ENCODE data around the gene TSC22D1.

Gene TSC22D1

DNA sequence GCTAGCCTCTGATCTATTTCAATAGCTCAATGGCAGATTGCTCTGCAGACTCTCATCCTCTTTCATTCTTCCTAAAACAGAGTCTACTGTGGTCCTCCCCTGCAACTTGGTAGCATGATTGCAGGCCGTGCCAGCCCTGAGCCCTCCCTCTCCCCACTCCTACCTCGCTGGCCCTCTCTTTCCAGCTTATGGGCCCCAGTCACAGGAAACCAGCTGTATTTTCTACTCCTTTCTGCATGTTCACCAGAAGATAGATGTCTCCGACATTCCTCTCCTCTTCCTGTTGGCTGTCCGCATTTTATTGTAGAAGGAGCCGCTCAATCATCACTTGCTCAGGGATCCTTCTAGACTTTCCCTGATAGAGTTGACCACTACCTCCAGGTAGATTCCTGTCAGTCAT is 152.3 kb downstream of the TSC22D1 start:
- TF ChIP-seq, protein P1, sequence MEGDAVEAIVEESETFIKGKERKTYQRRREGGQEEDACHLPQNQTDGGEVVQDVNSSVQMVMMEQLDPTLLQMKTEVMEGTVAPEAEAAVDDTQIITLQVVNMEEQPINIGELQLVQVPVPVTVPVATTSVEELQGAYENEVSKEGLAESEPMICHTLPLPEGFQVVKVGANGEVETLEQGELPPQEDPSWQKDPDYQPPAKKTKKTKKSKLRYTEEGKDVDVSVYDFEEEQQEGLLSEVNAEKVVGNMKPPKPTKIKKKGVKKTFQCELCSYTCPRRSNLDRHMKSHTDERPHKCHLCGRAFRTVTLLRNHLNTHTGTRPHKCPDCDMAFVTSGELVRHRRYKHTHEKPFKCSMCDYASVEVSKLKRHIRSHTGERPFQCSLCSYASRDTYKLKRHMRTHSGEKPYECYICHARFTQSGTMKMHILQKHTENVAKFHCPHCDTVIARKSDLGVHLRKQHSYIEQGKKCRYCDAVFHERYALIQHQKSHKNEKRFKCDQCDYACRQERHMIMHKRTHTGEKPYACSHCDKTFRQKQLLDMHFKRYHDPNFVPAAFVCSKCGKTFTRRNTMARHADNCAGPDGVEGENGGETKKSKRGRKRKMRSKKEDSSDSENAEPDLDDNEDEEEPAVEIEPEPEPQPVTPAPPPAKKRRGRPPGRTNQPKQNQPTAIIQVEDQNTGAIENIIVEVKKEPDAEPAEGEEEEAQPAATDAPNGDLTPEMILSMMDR (IDR thresholded peaks at IDR 0.05; ENCODE audit: low read depth, low read length): no peak
- H3K4me3 ChIP-seq (ENCODE audit: low read depth, low read length): no peak overlapping the region
- no peak for DNase-seq (ENCODE audit: low read depth, low spot score)
- in situ Hi-C loops (cut with HindIII; ENCODE audit: low sequenced_read_pairs): no loop called here

DNA sequence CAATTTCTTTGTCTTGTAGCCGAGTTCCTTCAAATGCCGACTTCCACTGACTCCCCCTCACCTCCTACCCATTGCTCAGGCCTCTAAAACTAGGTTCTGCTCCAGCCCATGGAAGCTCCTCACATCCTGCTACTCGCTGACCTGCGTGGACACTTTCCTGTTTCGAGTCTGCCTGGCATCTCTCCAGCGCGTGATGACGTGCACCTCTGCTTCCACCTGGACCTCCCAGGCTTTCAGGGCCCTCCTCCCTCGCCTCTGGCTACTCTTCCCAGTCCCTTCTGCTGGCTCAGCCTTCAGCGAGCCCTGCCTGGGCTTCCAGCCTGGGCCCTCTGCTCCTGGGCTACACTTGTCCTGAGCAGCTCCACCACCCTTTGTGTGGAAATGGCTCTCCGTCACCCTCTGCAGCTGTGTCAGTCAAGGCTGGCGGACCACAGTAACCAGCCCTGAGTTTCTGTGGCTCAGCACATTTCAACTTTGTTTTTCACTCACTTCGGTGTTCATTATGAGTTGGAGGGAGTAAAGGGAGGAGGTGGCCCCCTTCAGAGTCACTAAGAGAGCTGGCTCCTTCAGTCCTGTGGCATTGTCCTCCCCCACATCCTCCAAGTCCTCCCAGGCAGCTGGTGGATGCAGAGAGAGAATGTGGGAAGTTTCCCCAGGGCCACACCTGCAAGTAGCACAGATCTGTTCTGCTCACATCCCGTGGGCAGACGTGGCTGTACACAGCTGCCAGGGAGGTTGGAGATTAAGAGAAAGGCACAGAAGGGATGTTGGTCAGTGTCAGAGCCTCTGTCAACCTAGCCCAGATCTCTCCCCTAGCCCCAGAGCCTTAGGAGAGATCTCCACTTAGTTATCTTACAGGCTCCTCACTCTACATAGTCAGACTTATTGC is 153.1 kb downstream of the TSC22D1 start:
- H3K4me3 ChIP-seq (ENCODE audit: low read depth, low read length): no peak overlapping the region
- no peak for DNase-seq (ENCODE audit: low read depth, low spot score)
- in situ Hi-C loops (cut with HindIII; ENCODE audit: low sequenced_read_pairs): no loop called here
- TF ChIP-seq, protein P1 (IDR thresholded peaks at IDR 0.05; ENCODE audit: low read depth, low read length): no peak

DNA sequence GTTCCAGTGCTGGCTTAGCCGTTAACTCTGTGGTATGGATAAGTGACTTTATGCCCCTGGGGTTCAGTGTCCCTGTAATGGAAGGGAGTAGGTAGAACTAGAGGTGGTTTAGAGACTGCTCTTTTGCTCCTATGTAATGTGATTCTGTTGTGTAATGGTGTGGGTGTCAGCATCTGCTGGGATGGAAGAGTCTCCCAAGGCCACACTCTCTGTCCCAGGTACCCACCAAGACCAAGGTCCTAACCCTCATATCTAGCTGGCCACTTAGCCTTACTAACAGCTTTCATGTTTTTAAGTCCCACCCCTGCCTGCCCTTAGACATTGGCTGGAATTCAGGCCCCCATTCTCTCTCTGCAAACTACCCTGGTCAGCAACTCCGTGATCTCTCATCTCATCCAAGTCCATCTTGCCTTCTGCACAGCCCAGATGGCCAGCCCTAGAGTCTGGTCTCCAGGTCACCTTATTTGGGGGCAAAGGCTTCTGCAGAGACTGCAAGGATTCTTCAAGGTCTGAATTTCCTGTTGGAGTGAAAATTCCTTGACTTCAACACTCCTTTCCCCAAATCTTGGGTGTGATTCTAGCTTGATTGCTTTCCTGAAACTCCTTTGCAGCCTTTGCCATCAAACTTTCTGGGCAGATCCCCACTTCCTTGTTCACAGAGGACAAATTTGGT is 154.1 kb downstream of the TSC22D1 start:
- in situ Hi-C loops (cut with HindIII; ENCODE audit: low sequenced_read_pairs): no loop called here
- TF ChIP-seq, protein P1 (IDR thresholded peaks at IDR 0.05; ENCODE audit: low read depth, low read length): no peak
- DNase-seq (ENCODE audit: low read depth, low spot score): no peak
- no peak overlapping the region for H3K4me3 ChIP-seq (ENCODE audit: low read depth, low read length)

DNA sequence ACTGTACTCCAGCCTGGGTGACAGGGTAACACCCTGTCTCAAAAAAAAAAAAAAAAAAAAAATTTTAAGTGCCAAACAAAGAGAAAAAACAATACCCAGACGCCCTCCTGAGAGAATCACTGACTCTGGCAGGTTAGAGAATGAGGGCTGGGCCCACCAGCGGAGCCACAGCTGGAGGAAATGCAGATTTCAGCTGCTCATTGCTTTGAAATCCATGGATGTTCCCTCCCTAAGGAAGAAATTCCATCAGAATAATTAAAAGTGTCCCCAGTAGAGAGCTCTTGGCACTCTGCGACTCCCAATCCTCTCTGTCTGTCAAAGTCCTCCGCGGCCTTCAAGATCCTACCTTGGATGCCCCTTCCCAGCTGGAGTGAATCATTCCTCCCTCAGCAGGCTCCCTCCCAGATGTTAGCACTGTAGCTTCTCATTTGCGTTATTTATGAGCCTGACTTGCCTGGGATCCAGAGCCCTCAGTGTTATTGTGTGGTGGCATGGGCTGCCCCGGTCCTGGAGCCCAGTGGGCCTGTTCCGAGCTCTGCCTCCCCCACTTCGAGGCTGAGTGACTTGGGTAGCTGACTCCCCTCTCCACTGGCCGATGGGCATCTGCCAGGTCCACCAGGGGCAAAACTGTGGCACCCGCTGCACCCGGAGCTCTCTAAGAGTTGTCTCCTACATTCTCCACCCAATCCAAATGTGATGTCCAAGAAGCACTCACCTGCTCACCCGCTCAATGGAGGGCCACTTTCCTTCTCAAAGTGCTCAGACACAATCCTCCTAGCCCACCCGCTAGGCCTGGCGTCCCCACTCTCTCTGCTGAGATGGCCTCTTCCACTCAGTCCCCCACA is 155.5 kb downstream of the TSC22D1 start:
- no peak overlapping the region for H3K4me3 ChIP-seq (ENCODE audit: low read depth, low read length)
- TF ChIP-seq, protein P1 (IDR thresholded peaks at IDR 0.05; ENCODE audit: low read depth, low read length): no peak
- in situ Hi-C loops (cut with HindIII; ENCODE audit: low sequenced_read_pairs): no loop called here
- DNase-seq (ENCODE audit: low read depth, low spot score): no peak

DNA sequence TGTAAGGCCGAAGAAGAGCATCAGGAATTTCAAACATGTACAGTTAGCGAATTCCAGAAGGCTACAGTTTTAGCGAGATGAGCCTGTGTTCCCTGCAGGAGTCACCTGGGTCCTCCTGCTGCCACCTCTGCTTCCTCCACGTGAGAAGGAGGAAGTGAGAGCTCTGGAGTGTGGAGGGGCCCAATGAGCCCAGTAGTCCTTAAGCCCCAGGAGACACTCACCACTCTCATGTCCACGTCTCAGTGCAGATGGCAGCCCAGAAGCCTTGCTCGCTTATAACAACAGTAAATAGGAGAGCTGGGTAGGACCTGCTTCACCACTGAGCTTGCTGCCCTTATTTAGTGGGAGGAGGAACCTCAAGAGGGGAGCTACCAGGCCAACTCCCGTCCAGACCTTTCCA is 158.3 kb downstream of the TSC22D1 start:
- no peak for DNase-seq (ENCODE audit: low read depth, low spot score)
- TF ChIP-seq, protein P1 (IDR thresholded peaks at IDR 0.05; ENCODE audit: low read depth, low read length): no peak
- in situ Hi-C loops (cut with HindIII; ENCODE audit: low sequenced_read_pairs): no loop called here
- no peak overlapping the region for H3K4me3 ChIP-seq (ENCODE audit: low read depth, low read length)

DNA sequence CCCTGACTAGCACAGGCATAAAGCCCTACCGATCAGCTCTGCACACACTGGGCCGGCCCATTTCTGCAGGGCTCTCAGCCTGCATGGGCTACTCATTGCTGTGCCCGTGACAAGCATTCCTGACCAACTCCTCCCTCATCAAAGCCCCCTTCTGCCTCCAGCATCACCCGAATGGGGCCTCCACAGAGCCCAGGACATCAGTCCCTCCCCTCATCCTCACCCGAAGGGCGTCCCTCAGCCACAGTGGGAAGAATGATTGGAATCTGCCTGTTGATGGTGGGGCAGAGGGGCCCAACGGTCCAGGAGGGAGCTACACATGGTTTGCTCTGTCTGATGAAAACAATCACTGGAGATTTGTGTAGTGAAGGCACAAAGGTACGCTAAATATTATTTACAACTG is 158.7 kb downstream of the TSC22D1 start:
- H3K4me3 ChIP-seq (ENCODE audit: low read depth, low read length): no peak overlapping the region
- no peak for DNase-seq (ENCODE audit: low read depth, low spot score)
- TF ChIP-seq, protein P1 (IDR thresholded peaks at IDR 0.05; ENCODE audit: low read depth, low read length): no peak
- in situ Hi-C loops (cut with HindIII; ENCODE audit: low sequenced_read_pairs): no loop called here

Data from astrocyte of the spinal cord (primary cell).